HFFc6 (cell line): ENCODE data around the gene TIMP2. TPM values are rescaled to one million over a fixed set of nuclear protein-coding genes. Genes with fewer than 3 reads are reported as not detected.

Experiments used
- DNase-seq: peaks from one replicate; pipeline ENCODE4 v3.0.0-alpha.2; 2018
- H3K27ac Mint-ChIP-seq: 2 replicates; pipeline ENCODE4 v1.8.0; 2020; ENCODE audit warnings: mild to moderate bottlenecking, mixed read lengths
- H3K27me3 Mint-ChIP-seq: 2 replicates; pipeline ENCODE4 v1.8.0; 2021; ENCODE audit warnings: mild to moderate bottlenecking, moderate library complexity, mixed read lengths; ENCODE audit not compliant: insufficient read depth
- H3K36me3 Mint-ChIP-seq: 2 replicates; pipeline ENCODE4 v1.8.0; 2021; ENCODE audit warnings: low read depth, mixed read lengths
- H3K4me1 Mint-ChIP-seq: 2 replicates; pipeline ENCODE4 v1.8.0; 2020; ENCODE audit warnings: low read depth, mixed read lengths
- H3K4me3 Mint-ChIP-seq: 2 replicates; pipeline ENCODE4 v1.8.0; 2020; ENCODE audit warnings: mild to moderate bottlenecking, moderate library complexity, mixed read lengths
- H3K9me3 Mint-ChIP-seq: 2 replicates; pipeline ENCODE4 v1.8.0; 2020; ENCODE audit warnings: mild to moderate bottlenecking, mixed read lengths
- total RNA-seq, 6 experiments: library from RNA; stranded (reverse); fragmentation: NEBNext Ultra II Directional; extraction: Animal tissue kit (Norgen Biotek cat#: 25700); gene quantifications; 2 replicates in 1 of 6; 3 replicates in 5 of 6; pipeline ENCODE4 v1.2.3, GENCODE V29; 2021
- TF ChIP-seq, protein P1 (sequence below): fragments of 200-600 bp; sonication (generic); IDR thresholded peaks from 2 replicates; pipeline ENCODE4 v1.5.0; 2021; ENCODE audit warnings: antibody characterized with exemption, mild to moderate bottlenecking

The TIMP2 gene
- total RNA-seq, 6 experiments from 2014 or later: 547 to 705 (median 601) TPM

DNA sequence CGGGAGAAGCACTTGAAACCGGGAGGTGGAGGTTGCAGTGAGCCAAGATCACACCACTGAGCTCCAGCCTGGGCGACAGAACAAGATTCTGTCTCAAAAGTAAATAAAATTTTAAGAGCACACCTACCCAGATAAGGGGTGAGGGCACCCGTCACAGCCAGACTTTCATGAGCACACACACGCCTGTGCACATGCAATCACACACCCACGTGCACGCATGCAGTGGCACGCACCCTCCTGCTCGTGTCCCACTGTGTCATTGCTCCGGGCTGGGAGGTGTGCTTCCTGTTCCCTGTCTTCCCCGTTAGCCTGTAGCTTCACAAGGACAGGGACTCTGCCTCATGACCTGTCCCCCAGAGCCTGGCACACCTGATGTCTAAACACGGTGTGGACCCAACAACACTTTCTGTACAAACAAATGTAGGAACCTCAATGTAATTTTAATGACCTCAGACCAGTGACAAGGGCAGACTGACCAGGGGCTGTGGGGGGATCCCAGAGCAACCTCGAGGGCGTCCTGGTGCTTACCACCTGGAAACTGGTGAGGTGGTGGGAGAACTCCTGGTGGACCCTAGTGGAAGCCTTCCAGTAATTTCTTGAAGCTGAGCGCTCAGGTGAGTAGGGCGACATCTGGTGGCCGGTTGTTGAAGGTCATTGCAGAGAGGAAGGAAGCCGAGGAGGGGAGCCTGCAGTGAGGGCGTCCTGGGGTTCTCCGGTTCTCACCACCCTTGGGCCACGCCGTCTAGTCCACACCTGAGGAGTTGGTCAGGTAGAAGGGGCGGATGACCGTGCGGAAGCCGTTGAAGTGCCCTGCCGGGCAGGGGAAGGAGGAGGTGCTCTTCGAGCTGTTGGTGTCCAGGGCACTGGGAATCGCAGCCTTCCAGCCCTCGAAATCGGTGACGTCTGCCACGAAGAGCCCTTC, 45.9 kb upstream of the TIMP2 start:
- no peak overlapping the region for H3K4me3 Mint-ChIP-seq
- TF ChIP-seq, protein P1, sequence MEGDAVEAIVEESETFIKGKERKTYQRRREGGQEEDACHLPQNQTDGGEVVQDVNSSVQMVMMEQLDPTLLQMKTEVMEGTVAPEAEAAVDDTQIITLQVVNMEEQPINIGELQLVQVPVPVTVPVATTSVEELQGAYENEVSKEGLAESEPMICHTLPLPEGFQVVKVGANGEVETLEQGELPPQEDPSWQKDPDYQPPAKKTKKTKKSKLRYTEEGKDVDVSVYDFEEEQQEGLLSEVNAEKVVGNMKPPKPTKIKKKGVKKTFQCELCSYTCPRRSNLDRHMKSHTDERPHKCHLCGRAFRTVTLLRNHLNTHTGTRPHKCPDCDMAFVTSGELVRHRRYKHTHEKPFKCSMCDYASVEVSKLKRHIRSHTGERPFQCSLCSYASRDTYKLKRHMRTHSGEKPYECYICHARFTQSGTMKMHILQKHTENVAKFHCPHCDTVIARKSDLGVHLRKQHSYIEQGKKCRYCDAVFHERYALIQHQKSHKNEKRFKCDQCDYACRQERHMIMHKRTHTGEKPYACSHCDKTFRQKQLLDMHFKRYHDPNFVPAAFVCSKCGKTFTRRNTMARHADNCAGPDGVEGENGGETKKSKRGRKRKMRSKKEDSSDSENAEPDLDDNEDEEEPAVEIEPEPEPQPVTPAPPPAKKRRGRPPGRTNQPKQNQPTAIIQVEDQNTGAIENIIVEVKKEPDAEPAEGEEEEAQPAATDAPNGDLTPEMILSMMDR: peak; percentile 97
- H3K4me1 Mint-ChIP-seq: peaks cover 22% of the 10 kb centered on the region
- H3K27ac Mint-ChIP-seq: peak overlapping the region; percentile 37; the same call in 1 of the 2 replicates
- H3K36me3 Mint-ChIP-seq: no peaks in the 10 kb centered on the region
- no peaks in the 10 kb centered on the region; the same call in 1 of the 2 replicates for H3K27me3 Mint-ChIP-seq
- H3K9me3 Mint-ChIP-seq: no peaks in the 10 kb centered on the region
- peak; percentile 47 for DNase-seq

GRCh38 chr17:78969865-78970264, 44.7 kb upstream of the TIMP2 start:
- DNase-seq: no peak
- TF ChIP-seq, protein P1: no peak
- Mint-ChIP-seq H3K9me3 (no peaks in the 10 kb centered on the region; the same call in 1 of the 2 replicates), H3K36me3 (no peaks in the 10 kb centered on the region), H3K27me3 (no peaks in the 10 kb centered on the region; the same call in 1 of the 2 replicates), H3K4me3 (no peak overlapping the region), H3K4me1 (peaks cover 15% of the 10 kb centered on the region), H3K27ac (no peak overlapping the region)

DNA sequence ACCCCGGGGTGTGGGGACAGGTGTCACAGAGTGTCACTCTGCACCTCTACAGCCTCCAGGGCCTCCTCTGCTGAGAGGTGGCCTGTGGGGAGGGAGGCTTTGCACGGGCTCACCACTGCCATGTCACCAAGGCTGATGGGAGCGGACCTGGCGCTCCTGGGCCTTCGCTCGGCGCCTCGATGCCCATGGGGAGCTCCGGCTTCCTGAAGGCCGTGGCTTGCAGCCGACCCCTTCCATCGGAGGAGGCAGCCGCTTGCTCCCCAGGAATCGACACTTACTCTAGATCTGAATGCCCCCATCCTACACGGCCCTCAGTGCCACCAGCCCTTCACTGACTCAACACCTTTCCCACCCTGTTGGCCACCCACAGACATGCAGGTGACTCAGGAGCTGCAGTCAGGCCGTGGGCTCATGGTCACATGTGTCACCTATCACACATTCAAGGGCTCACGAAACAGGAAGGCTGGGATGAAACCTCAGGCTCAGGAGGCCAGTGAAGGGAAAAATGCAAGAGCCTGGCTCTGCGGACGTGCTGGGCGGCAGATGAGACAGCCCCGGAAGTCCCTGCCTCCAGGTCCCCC, 42.7 kb upstream of the TIMP2 start:
- no peak for DNase-seq
- TF ChIP-seq, protein P1: no peak
- Mint-ChIP-seq H3K36me3 (no peaks in the 10 kb centered on the region), H3K9me3 (no peaks in the 10 kb centered on the region; the same call in 1 of the 2 replicates), H3K27me3 (no peaks in the 10 kb centered on the region; the same call in none of the 2 replicates), H3K4me1 (peaks cover 9% of the 10 kb centered on the region), H3K4me3 (no peak overlapping the region), H3K27ac (no peak overlapping the region)

- DNase-seq: no peak
- H3K4me1 Mint-ChIP-seq: peaks cover 15% of the 10 kb centered on the region
- no peaks in the 10 kb centered on the region for H3K36me3 Mint-ChIP-seq
- TF ChIP-seq, protein P1: no peak
- no peak overlapping the region for H3K27ac Mint-ChIP-seq
- no peaks in the 10 kb centered on the region; the same call in 1 of the 2 replicates for H3K9me3 Mint-ChIP-seq
- H3K27me3 Mint-ChIP-seq: no peaks in the 10 kb centered on the region; the same call in none of the 2 replicates
- H3K4me3 Mint-ChIP-seq: no peak overlapping the region
Observed at GRCh38 chr17:78966910-78967600, 41.9 kb upstream of the TIMP2 start.

GRCh38 chr17:78966123-78966813, 41.1 kb upstream of the TIMP2 start:
- Mint-ChIP-seq H3K27ac (no peak overlapping the region), H3K4me3 (no peak overlapping the region), H3K36me3 (no peaks in the 10 kb centered on the region), H3K4me1 (peaks cover 19% of the 10 kb centered on the region), H3K9me3 (no peaks in the 10 kb centered on the region; the same call in 1 of the 2 replicates), H3K27me3 (no peaks in the 10 kb centered on the region; the same call in none of the 2 replicates)
- TF ChIP-seq, protein P1: no peak
- no peak for DNase-seq
